NCI-H510A treated with DMSO at 0.1 percent for 48 hours (cell line): ENCODE results near the gene MEOX1.
"Not testable (repeated sequence)": the region's sequence is repeated elsewhere in the genome, so short reads cannot be mapped to it uniquely, and the experiment has no call there.

Experiments used
- DNase-seq: peaks from one replicate; lab custom pipeline; 2025; lab: John Stamatoyannopoulos, UW

The MEOX1 gene

DNA sequence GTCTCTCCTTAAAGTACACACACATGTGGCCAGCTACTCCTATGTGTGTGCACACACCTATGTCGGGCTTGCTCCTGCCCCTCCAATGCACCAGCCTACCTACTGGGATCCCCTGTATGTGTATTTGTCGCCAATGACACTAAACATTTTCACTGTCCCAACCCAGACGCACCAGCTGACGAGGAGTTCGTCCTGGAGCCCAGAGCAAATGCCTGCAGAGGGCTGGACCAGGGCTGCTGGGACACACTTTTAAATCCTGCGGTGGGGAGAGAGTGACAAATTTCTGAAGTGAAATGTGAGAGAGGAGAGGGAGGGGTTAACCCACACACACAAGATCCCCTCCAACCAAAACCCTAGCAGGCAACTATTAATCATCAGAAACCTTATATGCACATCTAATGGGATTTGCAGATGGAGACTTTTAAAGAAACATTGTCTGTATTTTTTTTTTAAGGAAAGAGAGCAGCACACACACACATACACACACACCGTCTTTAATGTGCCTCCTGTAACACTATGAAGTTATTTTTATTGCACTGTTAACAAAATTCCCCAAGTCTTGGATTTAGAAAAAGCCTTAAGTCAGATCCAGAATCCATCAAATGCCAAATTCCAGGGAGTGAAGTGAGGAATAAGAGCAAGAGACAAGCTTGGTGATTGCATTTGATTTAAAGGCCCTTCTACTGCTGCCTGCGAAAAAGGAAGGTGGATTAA is at the start of gene MEOX1:
Gene MEOX1 (minus strand): TSS at position 224 of the 714 bp plus-strand sequence. CDS start 388 bp downstream, outside the sequence.
- no peak for DNase-seq

DNA sequence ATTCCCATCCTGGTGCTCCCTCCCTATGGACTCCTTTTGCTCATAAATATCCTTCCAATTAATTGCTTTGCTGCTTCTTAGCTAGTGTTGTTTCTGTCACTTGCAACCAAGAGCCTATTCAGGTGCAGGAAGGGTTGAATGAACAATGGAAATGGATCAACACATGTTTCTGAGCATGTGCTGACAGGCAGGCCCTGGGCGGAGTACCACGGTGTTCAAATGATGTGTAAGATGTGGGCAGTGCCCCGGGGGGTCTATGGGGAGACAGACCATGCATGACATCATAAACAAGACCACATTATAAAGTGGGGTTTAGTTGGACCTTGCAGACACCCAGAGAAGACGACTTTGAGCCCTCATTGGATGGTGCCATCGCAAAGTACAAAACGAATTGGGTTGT is 48.4 kb upstream of the MEOX1 start:
- DNase-seq = no peak

DNA sequence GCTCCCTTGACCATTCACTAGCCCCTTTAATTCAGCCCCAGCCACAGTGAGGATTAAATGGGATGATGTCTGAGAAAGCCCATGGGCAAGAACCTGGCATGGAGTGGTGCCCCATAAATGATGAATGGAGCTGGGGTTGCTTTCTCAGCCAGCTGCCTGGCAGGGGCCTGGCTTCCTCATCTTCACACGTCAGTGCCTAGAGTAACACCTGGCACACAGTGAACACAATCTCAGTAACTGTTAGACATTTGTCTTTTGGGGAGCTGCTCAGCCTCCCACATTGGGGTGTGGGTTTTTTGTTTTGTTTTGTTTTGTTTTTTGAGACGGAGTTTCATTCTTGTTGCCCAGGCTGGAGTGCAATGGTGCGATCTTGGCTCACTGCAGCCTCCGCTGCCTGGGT is 47.5 kb upstream of the MEOX1 start:
- DNase-seq = no peak

DNA sequence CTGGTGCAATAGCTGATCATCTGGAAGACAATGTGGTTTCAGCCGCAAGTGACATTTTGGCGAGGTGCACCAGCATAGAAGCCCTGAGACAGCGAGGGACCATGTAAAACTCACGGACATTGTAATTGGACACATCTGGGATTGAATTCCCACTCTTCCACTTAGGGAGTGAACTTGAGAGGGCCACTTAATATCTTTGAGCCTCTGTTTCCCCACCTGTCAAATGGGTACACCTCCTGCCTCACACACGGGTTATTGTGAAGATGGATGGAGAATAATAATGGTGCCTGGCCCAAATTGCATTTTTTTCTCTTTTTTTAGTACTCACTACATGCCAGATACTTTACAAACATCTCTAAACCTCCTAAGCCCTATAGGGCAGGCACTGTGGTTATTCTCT is 45.5 kb upstream of the MEOX1 start:
- DNase-seq = no peak

DNA sequence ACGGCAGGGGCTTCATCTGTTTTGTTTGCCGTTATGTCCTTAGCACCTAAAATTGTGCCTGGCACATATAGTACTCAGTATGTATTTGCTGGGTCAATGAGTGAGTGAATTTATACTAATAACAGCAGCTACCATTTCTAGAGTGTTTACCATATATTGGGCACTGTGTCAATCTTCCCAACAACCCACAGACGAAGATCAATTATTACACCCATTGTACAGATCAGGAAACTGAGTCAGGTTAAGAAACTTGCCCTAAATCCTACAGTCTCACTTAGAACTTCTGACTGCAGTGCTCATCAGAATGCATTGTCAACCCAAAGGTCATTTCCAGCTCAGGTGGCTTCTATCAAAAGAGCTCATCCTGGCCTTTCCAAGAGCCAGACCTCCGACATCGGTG is 44.5 kb upstream of the MEOX1 start:
- DNase-seq = no peak

DNA sequence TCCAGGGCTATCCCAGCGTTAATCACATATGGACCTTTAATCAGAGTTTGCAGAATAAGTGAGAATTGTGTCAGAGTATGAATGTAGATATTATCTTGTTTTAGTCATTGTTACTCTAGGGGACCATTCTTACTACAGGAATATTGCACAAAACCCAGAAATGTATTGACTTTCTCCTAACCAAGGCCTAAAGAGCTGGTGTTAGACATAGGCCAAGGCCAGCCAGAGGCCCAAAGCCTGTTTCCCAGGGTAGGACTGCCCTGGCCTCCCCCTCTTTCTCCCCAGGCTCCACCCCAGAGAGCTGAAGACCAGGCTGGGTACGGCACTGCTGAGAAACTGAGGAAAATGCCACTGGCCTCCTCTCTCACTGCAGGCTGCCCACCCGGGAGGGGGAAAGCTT is 41.9 kb upstream of the MEOX1 start:
- DNase-seq = no peak

DNA sequence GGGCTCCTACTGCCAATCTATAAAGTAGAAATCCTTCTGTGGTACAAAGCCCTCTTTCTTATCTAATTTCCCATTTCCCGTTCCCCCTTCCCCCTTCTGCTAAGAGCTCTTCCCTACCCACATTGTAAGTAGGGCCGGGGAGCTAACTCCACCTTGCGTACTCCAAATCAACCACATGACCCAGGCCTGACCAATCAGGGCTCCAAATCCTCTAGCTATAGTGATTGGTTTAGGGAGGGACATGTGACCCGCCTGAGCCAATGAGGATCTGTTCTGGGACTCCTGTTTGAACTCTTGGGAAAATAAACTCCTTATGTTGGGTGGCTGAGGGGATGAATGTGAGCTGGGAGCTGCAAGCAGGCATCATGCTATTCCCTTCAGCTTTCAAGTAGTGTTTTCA is 40.9 kb upstream of the MEOX1 start:
- no peak for DNase-seq

DNA sequence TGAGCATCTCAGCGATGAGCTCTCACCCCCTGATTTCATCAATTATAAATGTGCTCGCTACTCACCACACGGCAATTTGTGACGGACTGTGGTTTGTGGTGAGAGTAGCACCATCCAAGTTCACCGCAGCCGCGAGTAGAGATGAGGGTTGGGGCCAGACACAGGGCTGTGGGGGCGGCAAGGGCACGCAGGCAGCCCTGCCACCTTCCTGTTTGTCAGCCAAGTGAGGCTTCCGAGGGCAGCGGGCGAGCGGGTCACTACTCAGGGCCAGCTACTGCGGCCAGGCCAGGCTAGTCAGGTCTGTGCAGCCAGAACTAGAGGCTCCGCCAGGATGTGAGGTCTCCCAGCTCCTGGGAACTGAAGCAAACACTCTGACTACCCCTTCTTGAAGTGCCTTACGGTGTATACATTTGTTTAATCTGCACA is 39.6 kb upstream of the MEOX1 start:
- DNase-seq = no peak

DNA sequence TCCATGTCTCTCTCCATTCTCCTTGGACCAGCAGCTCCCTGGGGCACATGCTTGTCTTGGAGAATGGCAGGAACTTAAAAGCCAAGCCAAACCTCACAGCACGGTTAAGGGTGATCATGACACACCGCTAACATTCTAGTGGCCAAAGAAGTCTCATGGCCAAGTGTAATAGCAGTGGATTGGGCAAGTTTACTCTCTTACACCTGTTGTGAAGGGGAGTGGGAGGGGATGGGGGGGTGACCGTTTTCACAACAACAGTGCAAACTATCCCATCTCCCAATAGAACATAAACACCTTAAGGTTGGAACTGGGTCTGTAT is 37.7 kb upstream of the MEOX1 start:
- DNase-seq = no peak

DNA sequence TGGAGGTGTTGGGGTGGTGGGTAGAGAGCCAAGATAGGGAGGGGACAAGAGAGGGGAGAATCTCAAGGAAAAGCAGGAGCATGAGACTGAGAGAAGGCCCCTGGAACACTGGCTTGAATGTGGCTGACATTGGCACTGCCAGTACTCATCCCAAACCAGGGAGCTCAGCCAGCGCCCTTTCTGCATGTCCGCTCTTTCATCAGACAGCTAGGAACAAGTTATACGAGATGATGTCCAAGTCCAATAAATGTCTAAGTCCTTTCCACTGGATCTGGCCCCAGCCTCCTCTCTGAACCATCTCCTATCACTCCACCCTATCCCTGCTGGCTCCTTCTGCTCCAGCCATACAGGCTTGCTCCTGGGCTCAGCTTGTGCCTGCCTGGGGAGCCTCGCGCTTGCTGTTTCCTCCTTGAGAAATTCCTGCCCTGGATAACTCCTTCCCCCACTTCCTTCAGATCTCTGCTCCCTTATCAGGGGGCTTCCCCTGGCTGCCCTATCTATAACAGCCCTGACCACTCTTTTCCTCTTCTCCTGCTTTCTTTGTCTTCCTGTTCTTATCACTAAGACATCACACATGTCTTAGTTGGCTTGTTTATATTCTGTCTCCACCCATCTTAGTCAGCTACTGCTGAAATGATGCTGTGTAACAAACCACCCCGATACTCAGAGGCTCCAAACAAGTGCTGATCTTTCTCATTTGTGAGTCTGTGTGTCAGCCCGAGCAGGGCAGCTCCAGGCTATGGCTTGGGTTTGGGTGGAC is 37.1 kb upstream of the MEOX1 start:
- no peak for DNase-seq

DNA sequence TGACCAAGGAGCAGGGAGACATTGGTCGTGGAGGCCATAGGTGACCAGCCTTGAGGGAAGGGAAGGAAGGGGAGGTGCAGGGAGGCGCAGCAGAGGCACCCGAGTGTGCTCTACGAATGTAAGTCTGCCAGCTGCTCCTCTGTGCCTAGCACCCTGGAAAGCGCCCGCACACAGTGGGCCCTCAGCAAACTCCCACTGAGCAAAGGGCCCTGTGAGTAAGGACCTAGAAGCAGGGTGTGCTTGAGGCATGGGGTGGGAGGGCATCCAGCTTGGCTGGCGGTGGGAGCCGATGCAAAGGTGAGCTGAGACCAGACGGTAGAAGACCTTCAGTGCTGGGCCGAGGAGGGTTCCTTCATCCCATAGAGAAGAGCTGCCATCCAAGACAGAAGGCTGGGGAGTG is 36.2 kb upstream of the MEOX1 start:
- no peak for DNase-seq

DNA sequence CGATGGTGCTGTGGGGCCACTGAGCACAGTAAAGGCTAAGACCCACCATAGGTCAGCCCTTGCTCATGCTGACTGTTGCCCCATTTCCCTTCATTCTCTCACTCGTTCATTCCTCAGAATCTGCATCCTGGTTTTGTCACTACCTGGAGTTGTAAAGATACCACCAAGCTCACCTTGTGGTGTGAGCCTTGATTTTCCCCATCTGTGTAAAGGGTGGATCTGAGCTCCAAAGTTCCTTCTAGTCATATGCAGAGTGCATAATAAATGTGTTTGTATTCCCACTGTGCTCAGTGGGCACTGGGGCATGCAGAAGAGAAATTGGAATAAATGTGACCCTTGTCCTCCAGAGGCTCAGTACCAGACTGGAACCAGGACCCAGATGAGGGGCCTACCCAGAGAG is 35.2 kb upstream of the MEOX1 start:
- no peak for DNase-seq

DNA sequence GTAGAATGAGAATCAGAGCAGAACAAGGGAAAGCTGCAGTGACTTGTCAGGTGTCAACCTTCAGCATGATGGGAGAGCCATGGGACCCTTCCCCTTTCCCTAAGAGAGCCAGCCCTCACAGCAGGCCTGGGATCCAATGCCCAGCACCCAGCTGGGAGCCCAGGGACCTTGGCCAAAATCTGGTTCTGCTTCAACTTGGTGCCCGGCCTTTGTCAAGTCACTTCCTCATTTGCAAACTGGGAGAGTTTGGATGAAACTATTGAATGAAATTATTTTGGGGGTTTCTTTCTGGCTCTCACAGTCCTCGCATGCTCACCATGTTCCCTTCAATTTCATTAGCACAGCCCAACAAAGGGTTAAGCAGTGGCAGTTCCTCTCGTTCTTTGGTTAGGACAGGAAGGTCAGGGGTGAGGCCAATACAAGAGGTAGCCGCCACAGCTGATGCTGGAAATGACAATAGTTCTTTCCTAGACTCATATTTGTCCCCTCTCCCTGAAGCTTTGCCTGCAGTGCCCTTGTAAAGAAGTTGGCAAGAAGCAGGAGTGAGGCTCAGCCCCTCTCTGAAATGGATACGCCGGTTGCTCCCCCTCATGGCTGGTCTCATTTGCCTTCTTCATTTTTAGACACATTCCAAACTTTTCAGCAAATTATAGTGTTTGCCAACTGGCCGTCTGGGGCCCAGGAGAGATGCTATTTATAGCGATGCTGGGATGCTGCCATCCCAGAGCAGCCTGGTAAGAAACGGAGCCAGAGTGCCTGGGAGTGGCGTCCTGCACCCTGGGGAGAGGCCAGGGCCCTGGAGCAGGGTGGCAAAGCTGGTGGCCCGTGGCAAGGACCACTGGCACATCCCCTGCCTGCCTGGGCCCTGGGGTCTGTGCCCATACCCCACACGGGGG is 34.5 kb upstream of the MEOX1 start:
- no peak for DNase-seq

DNA sequence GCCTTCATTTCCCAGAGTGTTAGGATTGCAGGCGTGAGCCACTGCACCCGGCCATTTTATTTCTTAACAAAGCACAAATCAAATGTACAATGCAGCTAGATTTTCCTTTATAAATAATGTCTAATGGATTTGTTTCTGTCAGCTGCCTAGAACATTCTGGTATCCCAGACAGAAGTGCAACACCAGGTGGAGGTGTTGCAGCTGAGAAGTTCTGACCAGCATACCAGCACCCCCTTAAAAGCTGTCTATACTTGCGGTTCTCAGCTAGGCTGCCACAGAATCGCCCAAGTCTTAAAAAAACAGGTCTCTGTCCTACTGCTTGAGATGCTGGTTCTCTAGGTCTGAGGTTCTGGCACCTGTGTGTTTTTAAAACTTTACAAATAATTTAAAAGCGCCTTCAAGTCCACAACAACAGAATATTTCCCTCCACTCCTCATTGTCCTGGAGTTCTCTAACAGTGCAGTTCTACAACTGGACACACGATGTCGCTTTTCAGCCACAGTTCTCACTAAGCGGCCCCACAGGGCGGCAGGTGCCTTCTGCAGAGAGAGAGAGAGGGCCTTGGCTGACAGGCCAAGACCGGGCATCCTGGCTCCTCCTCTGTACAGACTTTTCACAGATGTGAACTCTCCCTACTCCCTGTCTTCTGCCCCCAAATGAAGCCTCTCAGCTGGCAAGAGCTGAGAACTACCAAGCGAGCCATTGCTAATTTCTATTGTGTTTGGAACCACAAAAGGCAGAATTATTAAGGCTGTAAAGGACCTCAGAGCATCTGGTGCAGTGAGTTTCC is 32.6 kb upstream of the MEOX1 start:
- peak; percentile 69 for DNase-seq

DNA sequence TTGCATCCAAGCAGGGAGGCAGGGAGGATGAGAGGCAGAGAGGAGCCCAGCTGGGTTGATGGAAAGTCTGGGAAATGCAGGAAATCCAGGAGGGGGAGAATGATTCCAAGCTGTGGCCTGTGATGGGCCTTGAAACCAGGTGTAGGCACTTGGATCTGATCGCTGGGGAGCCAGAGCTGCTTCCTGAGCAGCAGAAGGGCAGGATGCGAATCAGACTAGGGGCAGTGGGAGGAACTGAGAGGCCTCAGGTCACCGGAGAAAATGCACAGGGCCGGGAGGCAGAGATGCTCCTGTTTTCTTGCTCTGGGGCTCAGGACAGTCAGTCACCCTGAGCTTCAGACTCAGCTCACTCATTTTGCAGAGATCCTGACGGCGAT is 29.6 kb upstream of the MEOX1 start:
- no peak for DNase-seq

DNA sequence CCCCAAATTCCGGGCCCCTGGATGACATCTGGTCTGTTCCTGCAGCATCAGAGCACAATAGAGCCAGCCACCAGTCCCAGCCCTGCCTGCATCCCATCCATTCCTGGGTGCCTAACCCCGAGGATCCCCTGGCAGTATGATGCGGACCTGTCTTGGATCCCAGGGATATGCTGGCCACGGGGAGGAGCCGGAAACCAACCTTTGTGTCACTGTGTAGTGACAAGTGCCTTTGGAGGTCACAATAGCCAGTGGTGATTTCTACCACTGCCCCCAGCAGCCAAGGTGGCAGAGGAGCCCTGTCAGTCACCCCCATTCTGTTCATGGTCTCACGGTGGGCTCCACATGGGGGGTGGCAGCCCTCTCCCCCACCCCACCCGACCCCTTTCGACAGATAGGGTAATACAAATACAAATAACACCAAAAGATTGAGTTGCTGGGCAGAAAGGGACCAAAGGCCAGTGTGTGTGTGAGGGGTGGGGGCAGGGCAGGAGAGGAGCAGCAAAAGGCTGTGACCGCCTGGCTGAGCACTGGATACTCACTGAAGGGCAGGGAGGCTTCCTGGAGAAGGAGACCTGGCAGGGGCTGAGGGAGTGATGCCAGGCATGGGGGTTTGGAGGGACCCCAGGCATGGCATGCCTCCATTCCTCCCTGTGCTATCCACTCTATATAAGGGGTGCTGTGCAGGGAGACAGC is 29.0 kb upstream of the MEOX1 start:
- DNase-seq = no peak

DNA sequence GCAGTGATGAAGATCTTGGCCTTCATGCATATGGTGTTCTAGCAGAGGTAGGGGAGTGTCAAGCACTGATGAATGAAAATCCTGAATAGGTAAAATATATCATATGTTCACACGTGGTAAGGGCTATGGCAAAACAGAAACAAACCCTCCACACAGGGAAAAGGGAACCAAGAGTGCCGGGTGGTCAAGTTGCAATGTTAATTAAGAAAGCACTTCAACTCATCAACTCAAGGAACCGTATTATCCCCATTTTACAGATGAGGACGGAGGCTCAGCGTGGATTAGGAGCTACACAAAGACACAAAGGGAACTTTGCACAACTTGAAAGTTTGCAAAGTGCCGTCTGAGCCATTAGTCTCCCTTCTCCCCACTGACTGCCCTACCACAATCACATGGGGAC is 28.1 kb upstream of the MEOX1 start:
- no peak for DNase-seq

DNA sequence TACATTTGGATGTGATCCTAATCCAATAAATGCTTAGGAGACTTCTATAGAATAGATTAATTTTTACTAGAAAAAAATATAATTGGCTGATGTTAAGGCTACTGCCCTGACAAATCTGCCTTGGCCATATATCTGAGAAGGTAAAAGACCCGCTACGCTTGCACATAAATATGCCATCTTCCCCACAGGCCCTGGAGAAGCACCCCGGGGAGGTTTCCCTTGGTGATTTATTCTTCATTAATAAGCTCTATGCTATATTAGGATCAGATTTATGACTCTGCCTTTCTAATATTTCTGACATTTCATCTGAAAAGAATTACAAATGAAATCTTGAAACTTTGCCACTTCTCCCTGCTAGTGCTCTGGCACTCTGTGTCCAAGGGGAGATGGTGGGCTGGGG is 27.4 kb upstream of the MEOX1 start:
- no peak for DNase-seq

DNA sequence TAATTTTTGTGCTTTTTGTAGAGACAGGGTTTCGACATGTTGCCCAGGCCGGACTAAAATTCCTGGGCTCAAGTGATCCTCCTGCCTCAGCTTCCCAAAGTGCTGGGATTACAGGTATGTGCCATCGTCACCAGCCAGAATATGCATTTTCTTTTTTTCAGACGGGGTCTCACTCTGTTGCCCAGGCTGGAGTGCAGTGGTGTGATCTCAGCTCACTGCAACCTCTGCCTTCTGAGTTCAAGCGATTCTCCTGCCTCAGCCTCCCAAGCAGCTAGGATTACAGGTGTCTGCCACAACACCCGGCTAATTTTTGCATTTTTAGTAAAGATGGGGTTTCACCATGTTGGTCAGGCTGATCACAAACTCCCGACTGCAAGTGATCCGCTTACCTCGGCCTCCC is 25.2 kb upstream of the MEOX1 start:
- not testable (repeated sequence) for DNase-seq

DNA sequence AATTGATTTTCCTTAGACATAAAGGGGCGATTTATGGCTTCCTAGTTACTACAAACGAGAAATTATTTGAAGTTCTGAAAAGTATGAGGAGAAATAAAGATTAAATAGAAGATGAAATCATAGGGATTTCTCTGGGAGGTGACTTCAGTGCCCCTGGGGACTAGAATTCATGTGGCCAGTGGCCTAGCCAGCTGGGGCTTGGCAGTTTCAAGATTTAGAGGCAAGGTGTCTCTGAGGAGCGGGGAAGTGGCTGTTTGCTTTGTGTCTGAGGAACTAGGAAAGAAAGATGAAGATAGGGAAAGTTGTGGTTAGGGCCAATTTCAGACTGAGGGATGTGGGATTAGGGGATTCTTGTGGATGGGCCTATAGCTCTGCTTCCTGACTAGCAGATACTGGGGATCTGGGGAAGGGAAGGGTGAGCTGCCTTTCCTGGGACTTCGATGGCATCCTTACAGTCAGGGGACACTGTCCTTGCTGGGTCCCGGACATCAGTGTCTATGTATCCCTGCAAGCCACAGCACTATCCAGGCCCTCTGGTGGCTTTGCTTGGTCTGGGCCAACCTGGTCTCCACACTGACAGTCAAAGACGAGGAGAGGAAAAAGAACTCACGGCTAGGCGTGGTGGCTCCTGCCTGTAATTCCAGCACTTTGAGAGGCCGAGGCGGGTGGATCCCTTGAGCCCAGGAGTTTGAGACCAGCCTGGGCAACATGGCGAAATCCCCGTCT is 22.4 kb upstream of the MEOX1 start:
- no peak for DNase-seq

DNA sequence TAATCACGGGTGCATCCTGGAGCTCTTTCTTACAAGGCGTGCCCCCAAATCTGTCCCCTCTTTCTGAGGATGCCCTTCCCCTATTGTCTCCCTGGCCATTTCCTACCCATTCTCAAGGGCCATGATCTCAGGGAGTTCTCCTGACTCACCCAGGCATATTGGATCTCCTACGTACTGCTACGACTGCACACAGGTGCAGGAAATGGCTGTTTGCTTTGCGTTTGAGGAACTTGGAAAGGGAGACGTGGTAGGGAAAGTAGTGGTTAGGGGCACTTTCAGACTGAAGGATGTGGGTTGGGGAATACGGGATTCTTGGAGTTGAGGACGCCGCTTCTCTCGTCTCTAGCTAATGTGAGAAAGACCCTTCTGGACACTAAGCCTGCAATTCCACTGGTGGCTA is 18.7 kb upstream of the MEOX1 start:
- no peak for DNase-seq
